ENCODE data around the gene PLPPR3.

GRCh38 chr19:815775-816499, 5.8 kb downstream of the PLPPR3 start:
- TF ChIP-seq, protein P1, sequence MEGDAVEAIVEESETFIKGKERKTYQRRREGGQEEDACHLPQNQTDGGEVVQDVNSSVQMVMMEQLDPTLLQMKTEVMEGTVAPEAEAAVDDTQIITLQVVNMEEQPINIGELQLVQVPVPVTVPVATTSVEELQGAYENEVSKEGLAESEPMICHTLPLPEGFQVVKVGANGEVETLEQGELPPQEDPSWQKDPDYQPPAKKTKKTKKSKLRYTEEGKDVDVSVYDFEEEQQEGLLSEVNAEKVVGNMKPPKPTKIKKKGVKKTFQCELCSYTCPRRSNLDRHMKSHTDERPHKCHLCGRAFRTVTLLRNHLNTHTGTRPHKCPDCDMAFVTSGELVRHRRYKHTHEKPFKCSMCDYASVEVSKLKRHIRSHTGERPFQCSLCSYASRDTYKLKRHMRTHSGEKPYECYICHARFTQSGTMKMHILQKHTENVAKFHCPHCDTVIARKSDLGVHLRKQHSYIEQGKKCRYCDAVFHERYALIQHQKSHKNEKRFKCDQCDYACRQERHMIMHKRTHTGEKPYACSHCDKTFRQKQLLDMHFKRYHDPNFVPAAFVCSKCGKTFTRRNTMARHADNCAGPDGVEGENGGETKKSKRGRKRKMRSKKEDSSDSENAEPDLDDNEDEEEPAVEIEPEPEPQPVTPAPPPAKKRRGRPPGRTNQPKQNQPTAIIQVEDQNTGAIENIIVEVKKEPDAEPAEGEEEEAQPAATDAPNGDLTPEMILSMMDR (IDR thresholded peaks at IDR 0.05) = no peak
- TF ChIP-seq ZFX (IDR thresholded peaks at IDR 0.05; ENCODE audit: borderline replicate concordance) = no peak

Data from 22Rv1 (cell line).